ENCODE measurements around the gene OR2H1.

Gene OR2H1

DNA sequence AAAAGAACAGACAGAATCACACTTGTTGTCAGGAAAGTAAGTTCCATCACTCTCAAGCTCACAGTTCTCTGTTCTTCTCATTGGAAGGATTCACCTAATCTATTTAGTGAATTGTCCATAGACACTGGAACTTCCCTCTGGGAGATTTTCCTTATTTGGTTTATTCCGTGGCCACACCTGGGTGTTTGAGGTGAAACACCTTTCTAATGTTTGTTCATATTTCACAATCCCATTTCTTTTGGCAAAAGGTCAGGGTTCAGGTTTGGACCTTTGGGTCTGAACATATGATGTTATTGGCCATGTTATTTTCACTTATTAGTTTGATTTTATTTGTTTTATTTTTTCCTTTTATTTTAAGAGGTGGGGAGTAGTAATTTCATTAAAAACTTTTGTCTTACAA lies 26.8 kb downstream of the OR2H1 start:
- Histone ChIP-seq H3K36me3 (ENCODE audit: control insufficient read depth, insufficient read depth, low read length) (no peaks in the 10 kb centered on the region), H3K27me3 (replicated peaks; ENCODE audit: control insufficient read depth, insufficient read depth, low read length) (no peaks in the 10 kb centered on the region), H3K4me3 (replicated peaks; ENCODE audit: low read depth, low read length) (no peak overlapping the region)
- TF ChIP-seq, protein P1, sequence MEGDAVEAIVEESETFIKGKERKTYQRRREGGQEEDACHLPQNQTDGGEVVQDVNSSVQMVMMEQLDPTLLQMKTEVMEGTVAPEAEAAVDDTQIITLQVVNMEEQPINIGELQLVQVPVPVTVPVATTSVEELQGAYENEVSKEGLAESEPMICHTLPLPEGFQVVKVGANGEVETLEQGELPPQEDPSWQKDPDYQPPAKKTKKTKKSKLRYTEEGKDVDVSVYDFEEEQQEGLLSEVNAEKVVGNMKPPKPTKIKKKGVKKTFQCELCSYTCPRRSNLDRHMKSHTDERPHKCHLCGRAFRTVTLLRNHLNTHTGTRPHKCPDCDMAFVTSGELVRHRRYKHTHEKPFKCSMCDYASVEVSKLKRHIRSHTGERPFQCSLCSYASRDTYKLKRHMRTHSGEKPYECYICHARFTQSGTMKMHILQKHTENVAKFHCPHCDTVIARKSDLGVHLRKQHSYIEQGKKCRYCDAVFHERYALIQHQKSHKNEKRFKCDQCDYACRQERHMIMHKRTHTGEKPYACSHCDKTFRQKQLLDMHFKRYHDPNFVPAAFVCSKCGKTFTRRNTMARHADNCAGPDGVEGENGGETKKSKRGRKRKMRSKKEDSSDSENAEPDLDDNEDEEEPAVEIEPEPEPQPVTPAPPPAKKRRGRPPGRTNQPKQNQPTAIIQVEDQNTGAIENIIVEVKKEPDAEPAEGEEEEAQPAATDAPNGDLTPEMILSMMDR (IDR thresholded peaks at IDR 0.05; ENCODE audit: insufficient read depth, low read length, poor library complexity, severe bottlenecking) = no peak
- DNase-seq (ENCODE audit: extremely low read depth, insufficient read length) = no peak

DNA sequence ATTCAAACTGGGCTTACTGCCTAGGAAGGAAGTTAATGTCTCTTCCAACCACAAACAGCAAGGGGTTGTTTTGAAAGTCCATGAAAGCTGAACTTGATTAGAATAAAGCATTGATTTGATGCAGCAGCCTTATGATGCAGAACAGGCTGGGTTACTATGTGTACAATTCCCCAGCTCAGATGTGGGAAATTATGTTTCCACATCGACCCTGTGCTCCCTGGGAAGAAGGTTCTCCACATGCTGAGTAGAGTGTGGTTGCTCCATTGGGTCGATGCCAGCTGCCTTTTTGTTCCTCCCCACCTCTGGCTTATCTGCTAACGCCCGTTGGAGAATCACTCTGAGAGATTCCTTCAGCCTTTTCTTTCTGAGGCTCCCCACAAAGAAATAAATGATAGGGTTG lies 29.6 kb downstream of the OR2H1 start:
- Histone ChIP-seq H3K27me3 (replicated peaks; ENCODE audit: control insufficient read depth, insufficient read depth, low read length) (no peaks in the 10 kb centered on the region), H3K4me3 (replicated peaks; ENCODE audit: low read depth, low read length) (no peak overlapping the region), H3K36me3 (ENCODE audit: control insufficient read depth, insufficient read depth, low read length) (no peaks in the 10 kb centered on the region)
- TF ChIP-seq, protein P1 (IDR thresholded peaks at IDR 0.05; ENCODE audit: insufficient read depth, low read length, poor library complexity, severe bottlenecking) = no peak
- DNase-seq (ENCODE audit: extremely low read depth, insufficient read length) = no peak

DNA sequence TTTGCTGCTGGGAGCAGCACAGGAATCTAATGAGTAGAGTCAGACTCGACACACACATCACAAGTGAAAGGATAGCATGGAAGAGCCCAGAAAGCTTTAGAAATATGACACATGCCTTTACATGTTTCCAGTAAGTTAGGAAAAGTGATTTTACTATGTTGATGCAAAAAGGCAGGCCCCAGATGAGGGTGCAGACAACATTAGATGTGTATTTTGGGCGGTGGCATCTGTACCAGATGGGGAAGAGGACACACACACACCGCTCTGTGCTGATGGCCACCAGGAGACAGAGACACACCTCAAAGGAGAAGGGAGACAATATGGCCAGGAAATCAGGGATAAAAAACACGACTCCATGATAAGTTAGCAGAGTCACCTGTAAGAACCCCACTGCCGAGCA lies 30.2 kb downstream of the OR2H1 start:
- DNase-seq (ENCODE audit: extremely low read depth, insufficient read length) = no peak
- Histone ChIP-seq H3K36me3 (ENCODE audit: control insufficient read depth, insufficient read depth, low read length) (no peaks in the 10 kb centered on the region), H3K4me3 (replicated peaks; ENCODE audit: low read depth, low read length) (no peak overlapping the region), H3K27me3 (replicated peaks; ENCODE audit: control insufficient read depth, insufficient read depth, low read length) (no peaks in the 10 kb centered on the region)
- TF ChIP-seq, protein P1 (IDR thresholded peaks at IDR 0.05; ENCODE audit: insufficient read depth, low read length, poor library complexity, severe bottlenecking) = no peak

DNA sequence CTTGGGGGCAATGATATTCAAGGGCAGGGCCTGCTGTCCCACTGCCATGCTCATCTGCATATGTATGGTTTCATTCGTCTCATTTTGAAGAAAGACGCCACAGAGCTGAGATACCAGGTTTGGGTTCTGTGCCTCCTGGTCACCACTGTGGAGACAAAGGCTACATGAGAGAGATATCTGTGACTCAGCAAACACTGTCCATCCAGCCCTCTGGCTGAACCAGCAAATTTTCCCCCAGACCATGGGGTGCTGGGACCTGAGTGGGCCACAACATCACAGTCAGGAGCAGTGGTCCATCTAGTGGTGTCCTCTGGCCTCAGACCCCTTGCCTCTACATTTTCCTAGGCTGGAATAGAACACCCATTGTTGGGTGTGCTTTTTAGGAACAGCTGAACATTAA lies 30.7 kb downstream of the OR2H1 start, which contains the start of gene MAS1L:
TSS of gene MAS1L (minus strand) at position 297 of the 400 bp plus-strand sequence. CDS start at position 243, 54 bp downstream.
- Histone ChIP-seq H3K36me3 (ENCODE audit: control insufficient read depth, insufficient read depth, low read length) (no peaks in the 10 kb centered on the region), H3K4me3 (replicated peaks; ENCODE audit: low read depth, low read length) (no peak within 1 kb of the TSS), H3K27me3 (replicated peaks; ENCODE audit: control insufficient read depth, insufficient read depth, low read length) (no peaks in the 10 kb centered on the region)
- DNase-seq (ENCODE audit: extremely low read depth, insufficient read length) = no peak
- TF ChIP-seq, protein P1 (IDR thresholded peaks at IDR 0.05; ENCODE audit: insufficient read depth, low read length, poor library complexity, severe bottlenecking) = no peak

DNA sequence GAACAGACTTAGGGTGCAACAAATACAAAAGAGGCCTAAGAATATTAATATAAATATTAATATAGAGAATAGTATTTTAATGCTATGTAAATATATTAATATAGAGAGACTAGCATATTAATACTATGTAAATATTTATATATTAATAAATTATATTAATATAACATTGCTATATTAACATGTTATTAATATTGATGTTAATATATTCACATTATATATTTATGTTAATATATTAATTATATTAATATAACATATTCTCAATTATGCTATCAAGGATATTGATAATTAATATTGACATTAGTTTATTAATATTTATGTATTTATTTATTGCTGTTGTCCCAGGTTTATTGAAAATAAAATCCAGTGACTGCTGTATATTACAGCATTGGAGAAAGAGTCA lies 31.9 kb downstream of the OR2H1 start:
- no peak overlapping the region for H3K4me3 ChIP-seq (replicated peaks; ENCODE audit: low read depth, low read length)
- no peaks in the 10 kb centered on the region for H3K27me3 ChIP-seq (replicated peaks; ENCODE audit: control insufficient read depth, insufficient read depth, low read length)
- no peaks in the 10 kb centered on the region for H3K36me3 ChIP-seq (ENCODE audit: control insufficient read depth, insufficient read depth, low read length)
- no peak for DNase-seq (ENCODE audit: extremely low read depth, insufficient read length)
- TF ChIP-seq, protein P1 (IDR thresholded peaks at IDR 0.05; ENCODE audit: insufficient read depth, low read length, poor library complexity, severe bottlenecking) = no peak

DNA sequence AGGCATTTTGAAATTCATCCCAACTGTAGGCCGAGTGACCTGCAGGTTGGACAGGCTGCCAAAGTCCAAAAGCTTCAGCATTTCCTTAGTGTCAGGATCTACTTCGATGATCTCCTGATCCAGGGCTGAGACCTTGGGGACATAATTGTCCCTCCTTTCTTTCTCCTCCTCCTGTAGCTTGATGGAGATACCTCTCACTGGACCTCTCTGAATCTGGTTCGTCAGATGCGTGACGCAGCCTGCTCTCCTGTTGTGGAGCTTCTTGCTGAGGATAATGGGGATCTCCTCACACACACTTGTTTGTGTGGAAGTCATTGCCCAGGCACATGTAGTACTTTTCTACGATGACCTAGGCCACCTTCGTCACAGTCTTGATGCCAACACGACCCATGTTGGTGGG lies 32.3 kb downstream of the OR2H1 start:
- no peaks in the 10 kb centered on the region for H3K27me3 ChIP-seq (replicated peaks; ENCODE audit: control insufficient read depth, insufficient read depth, low read length)
- no peak for DNase-seq (ENCODE audit: extremely low read depth, insufficient read length)
- TF ChIP-seq, protein P1 (IDR thresholded peaks at IDR 0.05; ENCODE audit: insufficient read depth, low read length, poor library complexity, severe bottlenecking) = no peak
- H3K36me3 ChIP-seq (ENCODE audit: control insufficient read depth, insufficient read depth, low read length) = no peaks in the 10 kb centered on the region
- no peak overlapping the region for H3K4me3 ChIP-seq (replicated peaks; ENCODE audit: low read depth, low read length)
